GM12875 (cell line): ENCODE data around the gene AIRE.
"Not testable (repeated sequence)": the region's sequence is repeated elsewhere in the genome, so short reads cannot be mapped to it uniquely, and the experiment has no call there.

Source experiments
- H3K4me3 ChIP-seq: one replicate; pipeline ENCODE4 v1.5.1; 2011; ENCODE audit warnings: low read depth, low read length, control low read depth
- CTCF ChIP-seq: IDR thresholded peaks from 2 replicates; pipeline ENCODE4 v1.5.1; 2011; ENCODE audit warnings: low read depth, mild to moderate bottlenecking, control low read depth, inconsistent platforms, low read length, moderate library complexity, borderline replicate concordance; ENCODE audit not compliant: insufficient read depth

Gene AIRE

GRCh38 chr21:44337941-44338895, 52.5 kb downstream of the AIRE start:
- TF ChIP-seq CTCF: no peak

DNA sequence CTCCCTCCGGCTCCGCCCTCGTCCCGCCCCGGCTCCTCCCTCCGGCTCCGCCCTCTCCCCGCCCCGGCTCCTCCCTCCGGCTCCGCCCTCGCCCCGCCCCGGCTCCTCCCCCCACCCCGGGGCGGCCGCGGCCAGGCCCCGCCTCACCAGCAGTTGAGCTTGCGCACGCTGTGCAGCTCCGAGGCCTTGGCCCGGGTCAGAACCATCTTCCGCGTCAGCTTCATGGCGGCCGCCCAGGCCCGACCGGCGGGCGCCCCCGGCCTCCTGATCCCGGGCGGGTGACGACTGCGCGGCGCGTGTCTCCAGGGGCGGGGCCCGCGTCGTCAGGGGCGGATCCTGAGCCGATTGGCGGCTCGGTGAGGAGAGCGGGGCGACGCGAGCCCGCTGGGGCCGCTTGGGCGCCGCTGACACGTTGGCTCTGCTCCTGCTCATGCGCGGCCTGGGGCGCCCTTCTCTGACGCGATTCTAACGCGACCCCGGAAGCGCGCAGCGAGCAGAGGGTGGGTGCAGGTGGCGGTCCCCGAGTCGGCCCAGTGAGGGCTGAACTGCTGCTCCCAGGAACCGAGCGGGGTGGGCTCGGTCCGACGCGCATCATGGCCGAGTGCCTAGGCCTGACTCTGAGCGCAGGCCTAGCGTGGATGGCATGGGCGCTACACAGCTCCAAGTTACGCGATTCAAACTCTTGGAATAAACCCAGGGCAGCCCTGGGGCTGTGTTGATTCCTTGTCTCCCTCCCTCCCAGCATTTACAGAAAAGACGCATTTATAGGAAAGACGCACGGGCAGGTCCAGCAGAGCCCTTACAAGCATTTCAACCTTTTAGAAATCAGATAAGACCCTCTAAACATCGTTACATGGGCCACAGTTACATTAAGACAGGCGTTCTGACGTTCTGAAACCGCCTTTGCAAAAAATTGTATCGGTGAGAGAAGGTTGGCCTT, 53.6 kb downstream of the AIRE start, which contains the start of gene CFAP410:
Gene CFAP410, minus strand, starts transcription at position 420 of the 940 bp plus-strand sequence. Its CDS starts 196 bp downstream, at position 224.
- H3K4me3 ChIP-seq: peak within 1 kb of the TSS; percentile 70
- TF ChIP-seq CTCF: no peak

More at GRCh38 chr21:44337941-44338895, 52.5 kb downstream of the AIRE start:
- H3K4me3 ChIP-seq: no peak overlapping the region

GRCh38 chr21:44341726-44342458, 56.2 kb downstream of the AIRE start:
- H3K4me3 ChIP-seq: not testable (repeated sequence)

DNA sequence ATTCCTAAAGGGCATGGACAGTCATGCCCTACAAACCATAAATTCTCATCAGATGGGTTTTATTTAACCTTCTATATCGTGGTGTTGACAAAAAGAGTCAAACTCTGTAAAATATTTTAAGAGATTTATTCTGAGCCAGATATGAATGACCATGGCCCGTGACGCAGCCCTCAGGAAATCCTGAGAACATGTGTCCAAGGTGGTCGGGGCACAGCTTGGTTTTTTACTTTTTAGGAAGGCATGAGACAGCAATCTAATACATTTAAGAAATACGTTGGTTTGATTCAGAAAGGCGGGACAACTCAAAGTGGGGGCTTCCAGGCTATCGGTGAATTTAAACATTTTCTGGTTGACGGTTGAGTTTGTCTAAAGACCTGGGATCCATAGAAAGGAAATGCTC, 57.3 kb downstream of the AIRE start:
- H3K4me3 ChIP-seq: not testable (repeated sequence)

DNA sequence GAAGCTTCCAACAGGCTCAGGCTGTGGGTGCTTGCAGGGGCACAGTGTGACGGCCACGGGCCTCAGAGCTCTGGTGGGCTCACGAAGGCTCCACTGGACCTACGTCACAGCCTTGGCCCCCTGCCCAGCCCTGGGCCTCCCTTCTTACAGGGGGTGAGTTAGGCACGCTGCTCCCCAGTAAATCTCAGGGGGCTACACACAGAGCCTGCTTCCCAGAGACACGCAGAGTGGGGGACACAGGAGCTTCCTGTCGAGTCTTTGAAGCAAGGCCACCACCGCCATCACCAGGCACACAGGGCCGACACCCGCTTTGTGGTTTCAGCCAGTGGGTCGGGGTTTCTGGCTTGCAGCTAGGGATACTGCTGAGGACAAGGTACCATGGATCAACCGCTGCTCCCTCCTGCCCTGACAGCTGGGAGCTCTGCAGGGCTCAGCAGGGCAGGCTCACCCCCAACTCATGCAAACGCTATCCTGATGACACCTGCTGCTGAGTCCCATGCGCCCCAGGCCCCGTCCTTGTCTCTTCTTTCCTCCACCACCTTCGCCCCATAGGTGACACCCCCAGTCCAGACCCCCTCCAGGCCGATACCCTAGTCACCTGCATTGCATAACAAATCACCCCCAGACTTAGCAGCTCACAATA, 59.0 kb downstream of the AIRE start:
- no peak overlapping the region for H3K4me3 ChIP-seq
- no peak for TF ChIP-seq CTCF

- no peak for TF ChIP-seq CTCF
- H3K4me3 ChIP-seq: no peak overlapping the region
Measured at GRCh38 chr21:44345495-44345894, 59.8 kb downstream of the AIRE start.

DNA sequence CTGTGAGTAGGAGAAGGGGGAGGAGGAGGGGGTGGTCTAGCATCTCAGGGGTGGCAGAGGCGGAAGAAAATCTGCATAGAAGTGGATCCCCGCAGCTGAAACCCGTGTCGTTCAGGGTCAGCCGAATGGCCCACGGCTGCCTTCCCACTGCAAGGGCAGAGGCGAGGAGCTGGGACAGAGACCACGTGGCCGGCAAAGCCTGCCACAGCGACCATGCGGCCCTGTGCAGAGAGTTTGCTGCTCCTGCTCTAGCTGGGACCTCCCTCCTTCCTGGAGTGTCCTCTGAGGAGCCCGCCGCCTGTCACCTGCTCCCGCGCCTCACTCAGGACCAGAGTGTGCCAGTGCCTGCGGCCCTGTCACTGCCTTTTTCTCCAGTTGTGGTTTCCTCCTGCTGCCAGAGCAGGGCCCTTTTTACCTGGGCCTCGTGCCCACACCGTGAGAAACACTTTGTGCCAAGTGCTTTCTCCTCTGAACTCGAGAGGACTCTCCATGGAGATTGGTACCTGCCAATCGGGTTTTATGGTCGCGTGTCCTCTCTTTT, 62.3 kb downstream of the AIRE start:
- TF ChIP-seq CTCF: no peak
- H3K4me3 ChIP-seq: no peak overlapping the region
